Breast epithelium (tissue), 4 donors: ENCODE results near the gene KRABD2.
A peak's percentile ranks its signal among the peaks of the same experiment; 100 is the strongest.

Experiments used
- DNase-seq, 2 donors: peaks; one replicate each; pipeline ENCODE4 v3.0.0-alpha.2; 2019; ENCODE audit warnings: low spot score in 2 of 2
- H3K27ac ChIP-seq, 2 donors: fragments of 200-600 bp; sonication (generic) in 1 of 2; one replicate each; pipeline ENCODE4 v1.5.1; 2016 to 2019; ENCODE audit warnings: mild to moderate bottlenecking in 1 of 2
- H3K27me3 ChIP-seq, 2 donors: fragments of 200-600 bp; sonication (generic) in 1 of 2; one replicate each; pipeline versions ENCODE4 v1.5.1 to v1.6.0; 2017 to 2019; ENCODE audit warnings: control low read depth in 1 of 2, mild to moderate bottlenecking in 1 of 2
- H3K36me3 ChIP-seq: fragments of 200-600 bp; one replicate; pipeline ENCODE4 v1.5.1; 2019
- H3K4me1 ChIP-seq, 2 donors: fragments of 200-600 bp; sonication (generic); one replicate each; pipeline ENCODE4 v1.5.1; 2016 to 2019; ENCODE audit warnings: control low read depth in 1 of 2
- H3K4me3 ChIP-seq, 3 donors: fragments of 200-600 bp; sonication (generic); 1 replicate in 2 of 3; 2 replicates in 1 of 3; pipeline ENCODE4 v1.5.1; 2016 to 2019; ENCODE audit warnings: mild to moderate bottlenecking in 3 of 3, moderate library complexity in 2 of 3
- H3K9me3 ChIP-seq, 2 donors: fragments of 200-600 bp; sonication (generic) in 1 of 2; one replicate each; pipeline ENCODE4 v1.5.1; 2016 to 2019; ENCODE audit warnings: control low read depth in 1 of 2
- CTCF ChIP-seq, 3 donors: fragments of 450-650 bp; IDR thresholded peaks; one replicate each; pipeline ENCODE4 v1.5.1; 2016 to 2017; ENCODE audit warnings: antibody characterized with exemption in 3 of 3, mild to moderate bottlenecking in 3 of 3, moderate library complexity in 3 of 3
- POLR2A ChIP-seq: fragments of 450-650 bp; IDR thresholded peaks from one replicate; pipeline ENCODE4 v1.6.1; 2016; ENCODE audit warnings: antibody characterized with exemption, mild to moderate bottlenecking, moderate library complexity
- POLR2AphosphoS5 ChIP-seq, 3 donors: sonication (generic); formaldehyde crosslinking; IDR thresholded peaks; one replicate each; pipeline ENCODE4 v1.6.1; 2017; ENCODE audit warnings: antibody characterized with exemption in 3 of 3
- intact Hi-C: fragments of 100-400 bp; cut with DNase I; formaldehyde crosslinking; loops from one replicate; pipeline ENCODE4 v1.15.1; 2023; ENCODE audit warnings: low total_unique reads

The KRABD2 gene

GRCh38 chr17:8345951-8346665 lies 30.4 kb downstream of the KRABD2 start:
- intact Hi-C loops, result no loop called here
- Histone ChIP-seq H3K27me3 (no peaks in the 10 kb centered on the region), H3K27ac (peak overlapping the region; percentile 78 to 90), H3K4me1 (no peaks in the 10 kb centered on the region), H3K4me3 (peak overlapping the region in 1 of 3 donors; percentile 39), H3K9me3 (no peaks in the 10 kb centered on the region), H3K36me3 (no peaks in the 10 kb centered on the region)
- TF ChIP-seq POLR2AphosphoS5 (IDR thresholded peaks at IDR 0.05) (peak in 1 of 3 donors; percentile 24), POLR2A (no peak), CTCF (IDR thresholded peaks at IDR 0.05) (no peak)
- peak in 1 of 2 donors; percentile 70 for DNase-seq

GRCh38 chr17:8345052-8345690 lies 31.3 kb downstream of the KRABD2 start:
- peak overlapping the region; percentile 78 to 90 for H3K27ac ChIP-seq
- DNase-seq, result no peak
- intact Hi-C loops, result no loop called here
- no peaks in the 10 kb centered on the region for H3K9me3 ChIP-seq
- H3K27me3 ChIP-seq, result no peaks in the 10 kb centered on the region
- no peaks in the 10 kb centered on the region for H3K4me1 ChIP-seq
- TF ChIP-seq POLR2AphosphoS5 (IDR thresholded peaks at IDR 0.05) (no peak), CTCF (IDR thresholded peaks at IDR 0.05) (no peak), POLR2A (no peak)
- no peaks in the 10 kb centered on the region for H3K36me3 ChIP-seq
- H3K4me3 ChIP-seq, result no peak overlapping the region

GRCh38 chr17:8341456-8341855 lies 35.0 kb downstream of the KRABD2 start:
- no peak overlapping the region for H3K27ac ChIP-seq
- intact Hi-C loops, result no loop called here
- no peaks in the 10 kb centered on the region for H3K36me3 ChIP-seq
- no peaks in the 10 kb centered on the region for H3K4me1 ChIP-seq
- DNase-seq, result no peak
- TF ChIP-seq POLR2A, result no peak
- TF ChIP-seq POLR2AphosphoS5 (IDR thresholded peaks at IDR 0.05), result no peak
- no peak for TF ChIP-seq CTCF (IDR thresholded peaks at IDR 0.05)
- H3K9me3 ChIP-seq, result no peaks in the 10 kb centered on the region
- no peak overlapping the region for H3K4me3 ChIP-seq
- H3K27me3 ChIP-seq, result no peaks in the 10 kb centered on the region

- intact Hi-C loops, result no loop called here
- Histone ChIP-seq H3K4me3 (no peak within 1 kb of the TSS), H3K27me3 (no peaks in the 10 kb centered on the region), H3K27ac (no peak within 1 kb of the TSS), H3K36me3 (no peaks in the 10 kb centered on the region), H3K9me3 (no peaks in the 10 kb centered on the region), H3K4me1 (no peaks in the 10 kb centered on the region)
- no peak for DNase-seq
- TF ChIP-seq CTCF (IDR thresholded peaks at IDR 0.05), result no peak
- TF ChIP-seq POLR2AphosphoS5 (IDR thresholded peaks at IDR 0.05), result no peak
- TF ChIP-seq POLR2A, result no peak
These were observed 37.0 kb downstream of the KRABD2 start, which contains the start of gene ODF4 for GRCh38 chr17:8339540-8339939. TSS of gene ODF4 (plus strand) at chr17:8339840. CDS start at chr17:8340052, 212 bp downstream.

GRCh38 chr17:8338753-8339140 lies 37.8 kb downstream of the KRABD2 start:
- intact Hi-C loops, result no loop called here

More at GRCh38 chr17:8338753-8339140, 37.8 kb downstream of the KRABD2 start:
- DNase-seq, result no peak
- no peak overlapping the region for H3K27ac ChIP-seq
- no peak for TF ChIP-seq CTCF (IDR thresholded peaks at IDR 0.05)
- no peak for TF ChIP-seq POLR2A
- no peak for TF ChIP-seq POLR2AphosphoS5 (IDR thresholded peaks at IDR 0.05)
- no peaks in the 10 kb centered on the region for H3K27me3 ChIP-seq
- H3K4me3 ChIP-seq, result no peak overlapping the region
- no peaks in the 10 kb centered on the region for H3K4me1 ChIP-seq
- no peaks in the 10 kb centered on the region for H3K9me3 ChIP-seq
- no peaks in the 10 kb centered on the region for H3K36me3 ChIP-seq
